Measurements from ENCODE around the gene SYT2.
"Not testable (repeated sequence)": the region's sequence is repeated elsewhere in the genome, so short reads cannot be mapped to it uniquely, and the experiment has no call there.

- not testable (repeated sequence) for TF ChIP-seq POLR2A (IDR thresholded peaks at IDR 0.05; ENCODE audit: low read length); GATA1 (IDR thresholded peaks at IDR 0.05; ENCODE audit: low read depth, low read length)
Observed at GRCh38 chr1:202714202-202714601, 3.9 kb upstream of the SYT2 start.

Data from erythroblast (primary cell).